Aortic smooth muscle cell (primary cell): ENCODE measurements around the gene DCAF7. TPM values are rescaled to one million over a fixed set of nuclear protein-coding genes. Genes with fewer than 3 reads are reported as not detected.

Experiments used
- total RNA-seq: library from RNA; depleted of rRNA; stranded (reverse); fragments of >200 nt; gene quantifications from 2 replicates; pipeline ENCODE4 v1.2.3, GENCODE V29; 2014

The DCAF7 gene
- 12.6 and 13.4 TPM in 2 replicates for total RNA-seq

GRCh38 chr17:63549946-63550816 is at the start of gene DCAF7:
TSS of gene DCAF7 (plus strand) at chr17:63550477. CDS start at chr17:63550678, 201 bp downstream.

DNA sequence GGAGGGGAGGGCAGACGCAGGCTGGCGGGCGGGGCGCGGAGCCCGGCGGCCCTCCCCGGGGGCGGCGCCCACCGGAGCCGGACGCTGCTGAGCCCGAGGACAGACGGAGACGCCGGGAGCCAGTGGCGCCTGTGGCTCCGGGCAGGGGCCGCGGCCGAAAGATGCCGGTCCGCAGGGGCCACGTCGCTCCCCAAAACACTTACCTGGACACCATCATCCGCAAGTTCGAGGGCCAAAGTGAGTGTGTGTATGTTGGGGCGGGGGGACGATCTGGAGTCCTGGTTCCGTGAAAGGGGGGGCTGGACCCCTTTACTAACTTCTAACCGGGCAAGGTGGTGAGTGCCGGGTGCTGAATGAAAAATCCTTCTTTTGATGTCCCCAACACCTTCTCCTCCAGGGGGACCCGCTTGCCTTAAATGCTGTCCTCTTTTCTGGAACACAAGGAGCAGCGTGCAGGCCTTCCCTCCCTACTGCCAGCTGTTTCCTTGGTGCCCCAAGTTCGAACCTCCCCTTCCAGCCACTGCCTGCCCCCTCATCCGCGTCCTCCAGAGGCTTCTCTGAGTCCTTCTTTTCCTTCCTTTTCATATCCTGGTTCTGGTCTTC is 26.9 kb upstream of the DCAF7 start, which contains the start of gene KCNH6:
Gene KCNH6 (plus strand): TSS at position 106 of the 603 bp plus-strand sequence. CDS start 56 bp downstream, at position 162.

DNA sequence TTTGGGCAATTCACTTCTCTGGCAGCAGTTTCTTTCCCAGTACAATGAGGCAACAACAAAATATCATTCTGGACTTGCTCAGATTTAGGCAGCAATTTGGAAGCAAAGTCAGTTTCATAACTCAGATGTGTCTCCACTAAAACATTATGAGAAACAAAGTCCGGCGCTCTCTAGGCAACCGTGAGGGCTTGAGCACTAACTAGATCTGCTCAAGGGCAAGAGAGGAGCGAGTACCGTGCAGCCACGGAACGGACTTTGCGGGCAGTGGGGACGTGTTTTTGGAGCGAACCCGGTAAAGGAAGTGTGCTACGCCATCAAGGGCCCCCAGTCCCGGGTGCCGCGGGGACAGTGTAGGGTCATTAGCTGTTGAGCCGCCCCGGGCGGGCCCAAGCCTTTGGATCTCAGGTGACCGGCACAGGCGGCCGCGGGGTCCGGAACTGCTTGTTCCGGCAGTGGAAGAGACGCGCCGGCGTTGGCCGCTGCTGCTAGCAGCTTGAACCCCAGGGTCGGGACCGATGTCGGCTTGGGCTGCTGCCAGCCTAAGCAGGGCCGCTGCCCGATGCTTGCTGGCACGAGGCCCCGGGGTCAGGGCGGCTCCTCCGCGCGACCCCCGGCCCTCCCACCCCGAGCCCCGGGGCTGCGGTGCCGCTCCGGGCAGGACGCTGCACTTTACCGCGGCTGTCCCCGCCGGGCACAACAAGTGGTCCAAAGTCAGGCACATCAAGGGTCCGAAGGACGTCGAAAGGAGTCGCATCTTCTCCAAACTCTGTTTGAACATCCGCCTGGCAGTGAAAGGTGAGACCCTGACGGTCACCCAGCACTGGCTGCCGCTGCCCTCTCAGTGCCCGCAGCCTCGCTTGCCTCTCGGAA is 50.5 kb downstream of the DCAF7 start, which contains the start of gene TACO1:
Gene TACO1 (plus strand): TSS at position 327 of the 870 bp plus-strand sequence. CDS start 189 bp downstream, at position 516.

DNA sequence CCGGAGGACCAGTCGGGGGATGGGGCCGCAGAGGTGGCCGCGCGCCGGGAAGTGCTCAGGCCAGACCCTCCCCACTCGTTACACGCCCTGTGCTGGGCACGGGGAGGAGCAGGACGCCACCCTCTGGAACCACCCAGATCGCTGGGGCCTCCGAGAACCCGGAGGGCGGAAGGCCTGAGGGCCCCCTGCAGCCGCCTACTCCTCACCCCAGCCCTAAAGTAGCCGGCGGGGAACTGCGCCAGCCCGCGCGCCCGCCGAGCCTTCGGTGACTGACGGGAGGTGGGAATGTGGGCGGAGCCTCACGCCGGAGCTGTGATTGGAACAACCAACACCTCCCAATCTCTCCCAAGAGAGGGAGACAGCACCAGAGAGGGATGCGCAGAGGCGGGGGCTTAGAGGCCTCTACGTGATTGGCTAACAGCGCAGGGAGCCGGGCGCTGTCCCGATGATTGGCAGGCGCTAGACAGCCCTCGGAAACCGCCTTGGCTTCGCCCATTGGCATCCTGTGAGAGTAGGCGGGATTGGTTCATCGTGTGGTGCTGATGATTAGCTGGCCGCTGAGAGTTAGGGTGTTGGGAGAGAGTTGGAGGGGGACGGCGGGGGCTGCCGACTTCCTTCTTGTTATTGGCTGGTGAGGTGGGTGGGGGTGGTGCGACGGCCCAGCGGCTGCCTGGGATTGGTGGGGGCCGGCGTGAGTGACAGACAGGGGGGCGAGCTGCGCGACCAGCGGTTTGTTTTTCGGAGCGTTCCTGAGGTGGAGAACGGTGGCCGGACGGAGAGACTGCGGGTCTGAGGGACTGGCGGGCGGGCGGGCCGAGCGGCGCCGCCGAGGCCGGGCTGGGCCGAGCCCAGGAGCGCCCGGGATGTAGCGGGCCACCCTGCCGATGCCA is 71.7 kb downstream of the DCAF7 start, which contains the start of gene MAP3K3:
Gene MAP3K3 (plus strand): TSS at position 734 of the 890 bp plus-strand sequence. CDS start 343 bp downstream, outside the sequence.

Other genes starting within 250 kb of the DCAF7 start
- gene CYB561, start 104.2 kb upstream of the DCAF7 start, total RNA-seq = 17.7 and 30.9 TPM in 2 replicates
- gene ACE, start 73.4 kb upstream of the DCAF7 start, total RNA-seq = 0.93 and 4.4 TPM in 2 replicates
- gene KCNH6, start 27.1 kb upstream of the DCAF7 start, total RNA-seq = not detected in 2 replicates
- 15.7 and 15.9 TPM in 2 replicates for gene TACO1, start 50.4 kb downstream of the DCAF7 start, total RNA-seq
- gene MAP3K3, start 71.9 kb downstream of the DCAF7 start, total RNA-seq = 43.2 and 44.0 TPM in 2 replicates
- 3.3 and 5.8 TPM in 2 replicates for gene LIMD2, start 149.6 kb downstream of the DCAF7 start, total RNA-seq
- 19.5 and 21.1 TPM in 2 replicates for gene STRADA, start 191.3 kb downstream of the DCAF7 start, total RNA-seq
- 76.7 and 87.7 TPM in 2 replicates for gene CCDC47, start 223.1 kb downstream of the DCAF7 start, total RNA-seq
- 61.2 and 62.7 TPM in 2 replicates for gene DDX42, start 223.7 kb downstream of the DCAF7 start, total RNA-seq